GM10847 (cell line): Measurements from ENCODE around the gene FOS.

Experiments used
- POLR2A ChIP-seq: IDR thresholded peaks from 2 replicates; pipeline ENCODE4 v1.6.1; 2011; ENCODE audit not compliant: insufficient read length; ENCODE audit errors: extremely low read depth

FOS gene

DNA sequence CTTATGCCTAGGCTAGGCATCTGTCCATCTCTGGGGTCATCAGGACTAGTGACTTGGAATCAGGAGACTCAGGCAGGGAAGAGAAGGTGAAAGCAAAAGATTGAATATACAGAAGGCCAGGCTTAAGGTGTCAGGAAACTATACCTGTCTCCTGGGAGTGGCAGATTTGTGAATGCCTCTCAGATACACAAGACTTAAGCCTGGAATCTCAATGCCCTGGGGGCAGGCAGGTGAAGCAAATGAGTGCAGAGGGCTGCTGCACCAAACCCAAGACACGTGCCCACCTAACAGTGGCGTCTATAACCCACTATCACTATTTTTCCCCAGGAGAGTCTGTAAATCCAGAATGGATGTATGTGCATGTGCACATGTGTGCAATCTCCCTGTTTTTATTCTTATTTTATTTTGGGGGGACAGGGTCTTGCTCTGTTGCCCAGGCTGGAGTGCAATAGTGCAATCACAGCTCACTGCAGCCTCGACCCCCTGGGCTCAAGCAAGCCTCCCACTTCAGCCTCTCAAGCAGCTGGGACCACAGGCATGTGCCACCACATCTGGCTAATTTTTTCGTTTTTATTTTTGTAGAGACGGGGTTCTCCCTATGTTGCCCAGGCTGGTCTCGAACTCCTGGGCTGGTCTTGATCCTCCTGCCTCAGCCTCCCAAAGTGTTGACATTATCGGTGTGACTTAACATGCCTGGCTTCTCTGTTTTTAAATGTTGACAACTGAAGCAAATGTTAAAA lies 31.9 kb upstream of the FOS start:
- no peak for TF ChIP-seq POLR2A

GRCh38 chr14:75247286-75247922 lies 31.2 kb upstream of the FOS start:
- no peak for TF ChIP-seq POLR2A

DNA sequence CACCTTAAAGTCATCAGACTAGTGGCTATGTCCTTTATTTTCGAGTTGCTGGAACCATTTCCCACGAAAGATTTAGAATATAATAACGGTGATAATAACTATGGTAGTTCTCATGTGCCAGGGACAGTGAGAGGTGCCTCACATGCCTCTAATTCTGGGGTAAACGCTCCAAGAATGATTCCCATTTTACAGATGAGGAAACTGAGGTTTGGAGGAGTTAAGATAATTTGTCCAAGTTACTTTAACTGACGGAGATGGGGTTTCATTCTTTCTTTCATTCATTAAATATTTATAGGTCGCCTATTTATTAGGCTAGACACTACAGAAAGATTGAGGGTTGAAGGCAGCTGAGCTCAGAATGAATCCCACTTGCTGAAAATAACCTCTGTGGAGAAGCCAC lies 30.7 kb upstream of the FOS start:
- no peak for TF ChIP-seq POLR2A

DNA sequence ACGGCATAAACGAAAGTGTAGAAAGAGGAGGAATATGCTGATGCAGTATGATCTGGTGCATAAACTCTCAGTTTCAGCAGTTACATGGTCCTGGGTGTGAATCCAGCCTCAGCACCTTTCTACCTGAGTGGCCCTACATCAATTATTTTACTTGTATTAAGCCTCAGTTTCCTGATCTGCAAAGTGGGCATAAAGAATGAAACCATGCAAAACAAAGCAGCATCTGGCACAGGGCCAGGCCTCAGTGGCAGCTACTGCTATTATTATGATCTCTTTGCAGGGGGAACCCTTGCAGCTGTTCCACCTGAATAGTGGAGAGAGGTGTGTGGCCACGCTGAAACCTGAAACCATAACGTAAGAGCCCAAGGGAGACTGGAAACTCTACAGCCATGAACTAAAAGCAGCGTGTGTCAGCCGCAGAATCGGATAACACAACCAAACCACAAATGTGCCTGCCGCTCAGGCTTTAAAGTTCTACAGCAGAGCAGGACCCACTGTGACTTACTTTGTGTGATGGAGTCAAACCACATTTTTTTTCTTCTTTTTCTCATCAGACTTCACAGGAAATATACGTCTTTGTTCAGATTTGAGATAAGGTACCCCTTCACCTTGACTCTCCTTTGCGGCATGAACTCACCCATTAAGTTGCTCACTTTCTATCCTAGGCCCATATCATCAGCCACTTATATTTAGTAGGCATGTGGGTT lies 29.2 kb upstream of the FOS start:
- no peak for TF ChIP-seq POLR2A

- no peak for TF ChIP-seq POLR2A
Measured at GRCh38 chr14:75249958-75250336, 28.7 kb upstream of the FOS start.

DNA sequence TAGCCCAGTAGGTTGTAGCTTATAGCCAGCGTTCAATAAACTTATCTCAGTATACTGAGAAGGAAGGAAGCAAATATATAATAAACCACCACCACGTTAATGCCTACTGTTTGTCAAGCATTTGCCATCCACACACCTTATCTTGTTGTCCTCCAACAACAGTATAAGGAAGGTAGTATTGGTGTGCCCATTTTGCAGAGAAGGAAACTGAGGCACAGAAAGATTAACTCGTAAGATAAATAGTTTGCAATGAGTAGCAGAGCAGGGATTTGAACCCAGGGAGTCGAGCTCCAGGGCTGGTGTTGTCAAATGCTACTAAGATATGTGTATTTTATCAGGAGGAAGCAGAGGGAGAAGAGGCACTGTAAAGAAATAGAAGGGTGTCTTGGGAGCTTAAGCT lies 27.8 kb upstream of the FOS start:
- no peak for TF ChIP-seq POLR2A

DNA sequence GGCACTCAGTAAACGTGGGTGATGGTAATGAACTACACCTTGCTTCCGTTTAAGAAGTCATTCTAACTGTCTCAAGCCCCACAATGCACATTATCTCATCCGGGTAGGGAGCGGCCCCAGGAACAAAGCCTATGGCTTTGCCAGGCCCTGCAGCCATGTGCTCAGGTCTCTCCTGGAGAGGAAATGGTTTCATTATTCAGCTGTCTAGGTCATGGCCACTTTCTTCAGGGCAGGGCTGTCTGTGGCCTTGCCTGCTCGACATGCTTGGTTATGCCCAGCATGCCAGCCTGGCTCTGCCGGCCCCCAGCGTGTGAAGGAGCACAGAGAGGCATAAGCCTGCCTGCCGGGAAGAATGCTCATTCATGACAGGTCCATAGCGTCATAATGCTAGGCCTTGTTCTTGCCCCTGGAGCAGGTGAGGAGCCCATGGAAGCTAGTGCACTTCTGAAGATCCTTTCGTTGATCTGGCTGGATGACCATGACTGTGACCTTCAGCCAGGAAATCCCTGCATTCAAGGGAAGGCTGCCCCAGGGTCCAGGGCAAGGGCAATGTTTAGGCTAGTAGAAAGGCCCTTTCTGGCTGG lies 26.3 kb upstream of the FOS start:
- TF ChIP-seq POLR2A, result no peak

- no peak for TF ChIP-seq POLR2A
Measured at GRCh38 chr14:75254381-75254822, 24.2 kb upstream of the FOS start.

GRCh38 chr14:75254901-75255584 lies 23.6 kb upstream of the FOS start:
- no peak for TF ChIP-seq POLR2A

GRCh38 chr14:75258079-75258802 lies 20.4 kb upstream of the FOS start:
- TF ChIP-seq POLR2A, result no peak

DNA sequence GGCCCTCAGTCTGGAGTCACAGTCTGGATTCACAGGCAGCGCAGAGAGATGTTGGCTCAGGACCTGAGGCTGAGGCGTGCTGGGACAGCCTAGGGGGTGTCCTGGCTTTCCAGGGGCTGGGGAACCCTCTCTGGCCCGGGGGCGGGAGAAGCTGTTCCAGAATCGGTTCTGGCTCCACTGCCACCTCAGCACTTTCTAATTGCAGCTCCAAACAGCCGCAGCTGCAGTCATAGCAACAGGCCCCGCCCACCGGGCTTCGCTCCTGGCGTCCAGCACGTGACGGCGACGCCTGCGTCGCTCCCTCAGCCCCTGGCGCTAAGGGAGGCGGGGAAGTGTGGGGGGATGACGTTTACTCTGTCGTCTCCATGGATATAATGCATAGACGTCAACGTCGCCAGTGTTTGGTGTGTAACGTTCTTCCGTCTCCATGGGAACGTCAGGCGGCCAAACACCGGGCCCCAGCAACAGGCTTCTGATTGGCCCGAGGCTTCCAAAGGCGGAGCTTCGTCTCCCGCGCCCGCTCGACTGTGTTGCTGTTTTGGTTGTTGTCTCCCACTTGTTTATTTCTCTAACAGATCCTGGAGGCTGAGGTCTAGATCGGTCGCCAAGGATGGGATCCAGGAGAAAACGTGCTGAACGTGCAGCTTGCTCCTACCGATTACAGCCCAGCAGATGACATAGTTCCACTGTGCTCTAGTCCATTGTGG lies 19.7 kb upstream of the FOS start:
- TF ChIP-seq POLR2A, result no peak

GRCh38 chr14:75259510-75259855 lies 19.1 kb upstream of the FOS start:
- no peak for TF ChIP-seq POLR2A

GRCh38 chr14:75260025-75260763 lies 18.4 kb upstream of the FOS start:
- TF ChIP-seq POLR2A, result no peak
